Suprapubic skin (tissue), 4 donors: Measurements from ENCODE around the gene IWS1. TPM values are rescaled to one million over a fixed set of nuclear protein-coding genes. Genes with fewer than 3 reads are reported as not detected.
"Not testable (repeated sequence)": the region's sequence is repeated elsewhere in the genome, so short reads cannot be mapped to it uniquely, and the experiment has no call there.

Experiments used
- DNase-seq, 2 donors: peaks; one replicate each; pipeline ENCODE4 v3.0.0-alpha.2; 2019; ENCODE audit warnings: low spot score in 2 of 2
- H3K27ac ChIP-seq: fragments of 200-600 bp; sonication (generic); one replicate; pipeline ENCODE4 v1.5.1; 2019
- H3K27me3 ChIP-seq: fragments of 200-600 bp; sonication (generic); one replicate; pipeline ENCODE4 v1.5.1; 2019
- H3K36me3 ChIP-seq: fragments of 200-600 bp; sonication (generic); one replicate; pipeline ENCODE4 v1.5.1; 2019
- H3K4me1 ChIP-seq: fragments of 200-600 bp; sonication (generic); one replicate; pipeline ENCODE4 v1.5.1; 2019
- H3K4me3 ChIP-seq: fragments of 200-600 bp; sonication (generic); one replicate; pipeline ENCODE4 v1.5.1; 2019; ENCODE audit warnings: mild to moderate bottlenecking
- H3K9me3 ChIP-seq: fragments of 200-600 bp; sonication (generic); one replicate; pipeline ENCODE4 v1.5.1; 2019
- CTCF ChIP-seq, 2 donors: fragments of 200-600 bp in 1 of 2; fragments of 450-650 bp in 1 of 2; sonication (generic) in 1 of 2; IDR thresholded peaks; one replicate each; pipeline ENCODE4 v1.5.1; 2016 to 2019; ENCODE audit warnings: antibody characterized with exemption in 2 of 2, mild to moderate bottlenecking in 1 of 2, moderate library complexity in 1 of 2
- EP300 ChIP-seq: sonication (generic); formaldehyde crosslinking; IDR thresholded peaks from one replicate; pipeline ENCODE4 v1.6.1; 2017; ENCODE audit warnings: antibody characterized with exemption
- POLR2A ChIP-seq, 2 donors: fragments of 450-650 bp; IDR thresholded peaks; one replicate each; pipeline ENCODE4 v1.6.1; 2017; ENCODE audit warnings: antibody characterized with exemption in 2 of 2, mild to moderate bottlenecking in 2 of 2, moderate library complexity in 2 of 2
- POLR2AphosphoS5 ChIP-seq, 3 donors: sonication (generic); formaldehyde crosslinking; IDR thresholded peaks; one replicate each; pipeline ENCODE4 v1.6.1; 2017; ENCODE audit warnings: antibody characterized with exemption in 3 of 3
- WGBS: methylation state at CpG from one replicate; pipeline ENCODE4 v1.1.5; 2018; 5-methylcytosine and 5-hydroxymethylcytosine counted together
- total RNA-seq, 4 donors: library from RNA; depleted of rRNA; stranded (reverse); fragments of >200 nt; gene quantifications; one replicate each; pipeline ENCODE4 v1.1.0, GENCODE V29; 2016

IWS1 gene
- total RNA-seq, 4 donors from 2014 or later = 23.2 to 51.4 (median 29.9) TPM

GRCh38 chr2:127545189-127545588, 18.9 kb upstream of the IWS1 start:
- Histone ChIP-seq H3K27me3 (no peaks in the 10 kb centered on the region), H3K4me3 (no peak overlapping the region), H3K4me1 (no peaks in the 10 kb centered on the region), H3K27ac (no peak overlapping the region), H3K9me3 (no peaks in the 10 kb centered on the region), H3K36me3 (no peaks in the 10 kb centered on the region)
- peak in 1 of 2 donors; percentile 20 for DNase-seq
- WGBS = 62% methylated on average over 6 of the region's 6 CpGs
- no peak for TF ChIP-seq POLR2A (IDR thresholded peaks at IDR 0.05)
- no peak for TF ChIP-seq EP300
- no peak for TF ChIP-seq POLR2AphosphoS5 (IDR thresholded peaks at IDR 0.05)
- no peak for TF ChIP-seq CTCF (IDR thresholded peaks at IDR 0.05)

DNA sequence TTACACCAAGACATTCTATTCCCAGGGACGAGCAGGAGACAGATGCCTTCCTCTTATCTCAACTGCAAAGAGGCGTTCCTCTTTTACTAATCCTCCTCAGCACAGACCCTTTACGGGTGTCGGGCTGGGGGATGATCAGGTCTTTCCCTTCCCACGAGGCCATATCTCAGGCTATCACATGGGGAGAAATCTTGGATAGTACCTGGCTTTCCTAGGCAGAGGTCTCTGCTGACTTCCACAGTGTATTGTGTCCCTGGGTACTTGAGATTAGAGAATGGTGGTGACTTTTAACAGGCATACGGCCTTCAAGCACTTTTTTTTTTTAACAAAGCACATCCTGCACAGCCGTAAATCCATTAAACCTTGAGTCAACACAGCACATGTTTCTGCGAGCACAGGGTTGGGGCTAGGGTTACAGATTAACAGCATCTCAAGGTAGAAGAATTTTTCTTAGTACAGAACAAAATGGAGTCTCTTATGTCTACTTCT, 16.8 kb upstream of the IWS1 start:
- not testable (repeated sequence) for H3K4me3 ChIP-seq, H3K27ac ChIP-seq, DNase-seq, H3K27me3 ChIP-seq, H3K4me1 ChIP-seq, H3K9me3 ChIP-seq, H3K36me3 ChIP-seq
- 63% methylated on average over 8 of the region's 8 CpGs for WGBS

- H3K27me3 ChIP-seq = no peaks in the 10 kb centered on the region
- H3K9me3 ChIP-seq = no peaks in the 10 kb centered on the region
- no peak for TF ChIP-seq EP300
- no peak for DNase-seq
- H3K36me3 ChIP-seq = no peaks in the 10 kb centered on the region
- H3K4me1 ChIP-seq = no peaks in the 10 kb centered on the region
- H3K27ac ChIP-seq = no peak overlapping the region
- H3K4me3 ChIP-seq = no peak overlapping the region
- WGBS = 87% methylated on average over 3 of the region's 3 CpGs
Observed at GRCh38 chr2:127542231-127542630, 15.9 kb upstream of the IWS1 start.

- H3K27ac ChIP-seq = no peak overlapping the region
- WGBS = 100% methylated on average over 2 of the region's 7 CpGs
- H3K27me3 ChIP-seq = no peaks in the 10 kb centered on the region
- H3K36me3 ChIP-seq = no peaks in the 10 kb centered on the region
- no peak for DNase-seq
- no peak overlapping the region for H3K4me3 ChIP-seq
- H3K9me3 ChIP-seq = no peaks in the 10 kb centered on the region
- TF ChIP-seq CTCF (IDR thresholded peaks at IDR 0.05) (no peak), EP300 (no peak), POLR2AphosphoS5 (IDR thresholded peaks at IDR 0.05) (no peak), POLR2A (IDR thresholded peaks at IDR 0.05) (no peak)
- H3K4me1 ChIP-seq = no peaks in the 10 kb centered on the region
Observed at GRCh38 chr2:127541809-127542208, 15.5 kb upstream of the IWS1 start.

- Histone ChIP-seq H3K4me3 (no peak overlapping the region), H3K4me1 (no peaks in the 10 kb centered on the region), H3K36me3 (no peaks in the 10 kb centered on the region), H3K9me3 (no peaks in the 10 kb centered on the region), H3K27ac (no peak overlapping the region), H3K27me3 (no peaks in the 10 kb centered on the region)
- TF ChIP-seq POLR2A (IDR thresholded peaks at IDR 0.05) (no peak), CTCF (IDR thresholded peaks at IDR 0.05) (no peak), POLR2AphosphoS5 (IDR thresholded peaks at IDR 0.05) (no peak), EP300 (no peak)
- no peak for DNase-seq
- WGBS = 93% methylated on average over 5 of the region's 5 CpGs
Observed at GRCh38 chr2:127537644-127538043, 11.4 kb upstream of the IWS1 start.

DNA sequence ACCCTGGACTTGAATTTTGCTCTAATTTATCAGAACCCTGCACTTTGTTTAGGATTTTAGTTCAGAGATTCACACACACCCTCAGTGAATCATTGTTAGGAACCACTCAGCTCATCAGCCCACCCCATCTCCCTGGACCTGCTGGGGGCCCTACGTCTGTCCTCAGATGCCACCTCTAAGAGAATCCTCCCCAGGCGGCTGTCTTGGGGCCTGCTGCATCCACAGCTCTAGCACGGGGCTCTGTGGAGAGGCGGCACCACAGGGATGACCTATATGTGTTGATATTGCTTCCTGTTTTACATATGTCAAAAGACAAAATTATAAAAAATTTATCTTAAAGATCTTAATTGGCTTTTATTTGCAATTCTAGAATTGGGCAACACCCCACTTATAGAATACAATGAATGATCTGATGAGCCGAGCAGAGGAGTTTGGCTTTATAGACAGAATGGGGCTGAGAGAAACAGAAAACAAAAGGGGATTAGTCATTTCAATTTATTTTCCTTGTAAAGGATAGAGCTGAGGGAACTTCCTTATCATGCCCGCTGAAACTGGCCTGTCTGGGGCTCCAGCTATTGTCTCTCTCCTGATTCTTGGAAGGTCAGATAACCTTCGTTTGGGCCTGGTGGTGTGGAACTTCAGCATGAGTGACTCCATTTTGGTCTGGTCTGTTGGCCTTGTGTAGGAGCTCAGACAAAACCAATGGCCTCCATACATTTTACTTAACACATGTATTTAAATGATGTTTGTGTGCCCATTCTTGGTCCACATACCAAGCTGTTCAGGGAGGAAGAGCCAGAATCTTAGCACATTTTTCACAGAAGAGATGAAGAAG, 10.6 kb upstream of the IWS1 start:
- DNase-seq = no peak
- Histone ChIP-seq H3K27ac (no peak overlapping the region), H3K27me3 (no peaks in the 10 kb centered on the region)

More for the DNA sequence above, 10.6 kb upstream of the IWS1 start:
- Histone ChIP-seq H3K4me3 (no peak overlapping the region), H3K36me3 (no peaks in the 10 kb centered on the region), H3K4me1 (no peaks in the 10 kb centered on the region), H3K9me3 (no peaks in the 10 kb centered on the region)
- WGBS = 81% methylated on average over 7 of the region's 7 CpGs
- no peak for TF ChIP-seq POLR2A (IDR thresholded peaks at IDR 0.05)
- TF ChIP-seq EP300 = no peak
- no peak for TF ChIP-seq CTCF (IDR thresholded peaks at IDR 0.05)
- TF ChIP-seq POLR2AphosphoS5 (IDR thresholded peaks at IDR 0.05) = no peak
